ENCODE data around the gene ZKSCAN1.
"Not testable (repeated sequence)": the region's sequence is repeated elsewhere in the genome, so short reads cannot be mapped to it uniquely, and the experiment has no call there.

The ZKSCAN1 gene

DNA sequence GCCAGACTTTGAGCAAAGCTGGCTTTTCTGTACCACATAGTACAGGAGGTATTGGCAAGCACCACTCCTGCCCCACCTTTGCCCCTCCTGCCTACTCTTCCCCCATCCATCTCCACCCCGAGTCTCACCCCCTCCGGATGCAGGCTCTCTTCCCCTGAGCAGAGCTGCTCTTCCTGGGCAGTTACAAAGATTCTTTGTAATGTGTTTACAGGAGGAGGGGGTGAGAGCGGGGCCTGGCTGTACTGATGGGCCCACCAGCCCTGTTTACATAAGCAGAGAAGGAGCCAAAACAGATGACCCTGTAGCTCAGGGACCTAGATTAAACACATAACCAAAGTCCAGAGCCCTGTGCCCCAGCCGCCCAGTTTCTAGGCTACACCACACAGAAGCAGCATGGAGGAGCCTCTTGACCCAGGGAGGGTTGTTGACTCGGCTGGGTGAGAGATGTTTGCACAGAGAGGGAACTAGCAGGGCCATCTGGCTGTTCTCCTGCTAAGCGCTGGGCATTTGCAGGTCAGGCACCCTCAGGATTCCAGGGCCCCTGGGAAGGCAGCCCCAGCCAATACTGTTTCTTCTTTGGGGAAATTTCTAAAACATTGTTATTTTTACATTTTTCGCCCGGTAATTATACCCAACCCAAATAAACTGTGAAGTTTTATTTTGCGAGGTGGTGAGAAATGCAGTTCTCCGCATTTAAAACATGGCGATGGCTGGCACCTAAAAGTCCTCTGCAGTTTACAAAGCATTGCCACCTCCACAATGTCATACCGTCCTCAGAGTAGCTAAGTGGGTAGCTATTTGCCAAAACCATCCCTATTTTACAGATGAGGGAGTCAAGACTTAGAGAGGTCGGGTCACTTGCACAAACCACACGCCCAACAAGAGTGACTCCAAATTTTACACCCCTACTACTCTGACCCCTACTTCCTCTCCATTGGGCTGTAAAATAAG lies 11.4 kb upstream of the ZKSCAN1 start:
- peak; percentile 85 for DNase-seq (ENCODE audit: low spot score)

DNA sequence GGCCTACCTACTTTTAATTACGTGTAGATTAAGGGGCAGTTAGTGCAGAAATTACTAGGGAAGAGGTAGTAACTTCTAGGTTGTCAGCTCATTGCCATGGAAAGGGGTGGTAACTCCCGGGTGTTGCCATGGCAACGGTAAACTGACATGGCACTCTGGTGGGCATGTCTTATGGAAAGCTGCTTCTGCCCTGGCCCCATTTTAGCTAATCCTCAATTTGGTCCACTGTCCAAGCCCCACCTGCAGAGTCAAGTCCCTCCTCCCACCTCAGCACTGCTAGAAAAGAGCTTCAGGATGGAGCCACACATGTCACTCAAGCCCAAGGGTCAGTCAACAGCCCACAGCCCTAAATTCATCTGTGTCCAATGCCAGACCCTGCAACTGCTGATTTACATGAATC lies 7.5 kb upstream of the ZKSCAN1 start:
- DNase-seq (ENCODE audit: low spot score), result no peak

- DNase-seq (ENCODE audit: low spot score), result no peak
These were observed 6.9 kb upstream of the ZKSCAN1 start for GRCh38 chr7:100008525-100008924.

- not testable (repeated sequence) for DNase-seq (ENCODE audit: low spot score)
These were observed 5.4 kb upstream of the ZKSCAN1 start for GRCh38 chr7:100009952-100010351.

DNA sequence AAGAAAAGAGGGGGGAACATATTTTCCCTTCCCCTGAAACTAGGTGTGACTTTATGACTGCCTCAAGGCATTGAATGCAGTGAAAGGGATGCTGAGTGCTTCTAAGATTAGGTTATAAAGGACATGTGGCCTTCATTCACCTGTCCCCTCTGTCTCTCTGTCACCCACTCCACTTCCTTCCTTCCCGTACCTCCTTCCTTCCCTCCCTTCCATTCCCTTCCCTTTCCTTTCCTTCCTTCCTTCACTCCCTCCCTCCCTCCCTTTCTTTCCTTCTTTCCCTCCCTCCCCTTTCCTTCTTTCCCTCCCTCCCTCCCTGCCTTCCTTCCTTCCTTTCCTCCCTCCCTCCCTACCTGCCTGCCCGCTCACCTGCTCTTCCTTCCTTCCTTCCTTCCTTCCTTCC lies 4.5 kb upstream of the ZKSCAN1 start:
- no peak for DNase-seq (ENCODE audit: low spot score)

DNA sequence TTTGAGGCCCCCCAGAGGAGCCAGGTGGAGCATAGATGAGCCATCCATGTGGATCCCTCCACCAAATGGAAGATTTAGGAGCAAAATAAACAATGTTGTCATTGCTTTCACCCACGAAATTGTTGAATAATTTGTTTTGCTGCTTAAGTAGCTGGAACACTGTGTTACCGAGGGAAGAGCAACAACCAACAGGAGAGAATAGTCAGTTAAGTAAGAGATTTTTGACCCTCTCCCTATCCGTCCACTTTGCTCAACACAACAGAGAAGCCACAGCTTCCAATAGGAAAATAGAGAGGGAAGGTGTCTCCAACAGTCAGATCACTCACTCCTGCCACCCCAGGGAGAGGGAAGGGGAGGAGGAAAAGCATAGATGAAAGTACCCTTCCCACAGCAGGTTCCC lies 3.9 kb upstream of the ZKSCAN1 start:
- DNase-seq (ENCODE audit: low spot score), result no peak

DNA sequence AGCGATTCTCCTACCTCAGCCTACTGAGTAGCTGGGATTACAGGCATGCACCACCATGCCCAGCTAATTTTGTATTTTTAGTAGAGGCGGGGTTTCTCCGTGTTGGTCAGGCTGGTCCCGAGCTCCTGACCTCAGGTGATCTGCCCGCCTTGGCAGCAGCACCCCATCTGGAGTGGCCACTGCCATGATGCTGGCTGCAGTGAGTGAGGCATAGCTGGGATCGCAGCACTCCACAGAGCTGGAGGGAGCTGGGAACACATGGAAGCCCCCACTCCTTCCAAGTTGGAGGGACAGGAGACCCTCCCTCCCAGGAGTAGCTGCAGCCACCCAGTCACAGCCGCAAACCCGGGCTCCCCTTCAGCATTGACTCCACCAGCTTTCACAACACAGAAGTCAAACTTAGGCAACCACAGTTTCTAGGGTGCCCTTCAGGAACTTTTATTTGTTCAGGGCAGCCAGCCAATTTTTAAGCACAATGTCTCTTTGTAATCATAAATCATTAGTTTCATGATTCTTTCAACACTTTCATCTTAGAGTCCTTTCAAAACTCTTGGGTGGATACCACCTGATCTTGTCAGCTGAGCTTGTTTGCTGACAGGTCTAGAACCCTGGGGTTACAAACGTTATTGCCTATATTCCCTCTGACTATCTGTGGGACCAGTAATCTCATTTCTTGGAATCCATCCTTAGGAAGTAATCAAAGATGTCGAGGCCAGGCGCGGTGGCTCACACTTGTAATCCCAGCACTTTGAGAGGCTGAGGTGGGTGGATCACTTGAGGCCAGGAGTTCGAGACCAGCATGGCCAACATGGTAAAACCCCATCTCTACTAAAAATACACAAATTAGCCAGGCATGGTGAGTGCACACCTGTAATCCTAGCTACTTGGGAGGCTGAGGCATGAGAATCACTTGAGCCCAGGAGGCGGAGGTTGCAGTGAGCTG lies 2.7 kb upstream of the ZKSCAN1 start:
- not testable (repeated sequence) for DNase-seq (ENCODE audit: low spot score)

DNA sequence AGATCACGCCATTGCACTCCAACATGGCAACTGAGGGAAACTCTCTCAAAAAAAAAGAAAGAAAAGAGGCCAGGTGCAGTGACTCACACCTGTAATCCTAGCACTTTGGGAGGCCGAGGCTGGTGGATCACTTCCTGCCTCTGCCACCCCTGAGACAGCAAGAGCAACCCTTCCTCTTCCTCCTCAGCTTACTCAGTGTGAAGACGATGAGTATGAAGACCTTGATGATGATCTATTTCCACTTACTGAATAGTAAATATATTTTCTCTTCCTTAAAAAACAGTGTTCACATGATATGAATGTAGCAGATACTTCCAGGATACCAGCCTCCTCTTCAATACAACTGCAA lies 2.1 kb upstream of the ZKSCAN1 start:
- DNase-seq (ENCODE audit: low spot score), result no peak

GRCh38 chr7:100016215-100016901 lies 962 bp downstream of the ZKSCAN1 start:
- DNase-seq (ENCODE audit: low spot score), result peak; percentile 93

DNA sequence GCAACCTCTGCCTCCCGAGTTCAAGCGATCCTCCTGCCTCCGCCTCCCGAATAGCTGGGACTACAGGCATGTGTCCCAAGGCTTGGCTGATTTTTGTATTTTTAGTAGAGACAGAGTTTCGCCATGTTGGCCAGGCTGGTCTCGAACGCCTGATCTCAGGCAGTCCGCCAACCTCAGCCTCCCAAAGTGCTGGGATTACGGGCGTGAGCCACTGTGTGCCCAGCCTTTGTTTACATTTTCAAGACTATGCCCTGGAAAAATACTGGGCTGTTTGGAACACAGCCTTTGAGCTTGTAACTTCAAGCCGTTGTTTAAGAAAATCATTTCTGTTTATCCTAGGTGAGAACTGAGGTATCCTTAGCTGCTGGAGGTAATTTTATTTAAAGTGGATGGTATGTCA lies 1.9 kb downstream of the ZKSCAN1 start:
- DNase-seq (ENCODE audit: low spot score), result no peak

DNA sequence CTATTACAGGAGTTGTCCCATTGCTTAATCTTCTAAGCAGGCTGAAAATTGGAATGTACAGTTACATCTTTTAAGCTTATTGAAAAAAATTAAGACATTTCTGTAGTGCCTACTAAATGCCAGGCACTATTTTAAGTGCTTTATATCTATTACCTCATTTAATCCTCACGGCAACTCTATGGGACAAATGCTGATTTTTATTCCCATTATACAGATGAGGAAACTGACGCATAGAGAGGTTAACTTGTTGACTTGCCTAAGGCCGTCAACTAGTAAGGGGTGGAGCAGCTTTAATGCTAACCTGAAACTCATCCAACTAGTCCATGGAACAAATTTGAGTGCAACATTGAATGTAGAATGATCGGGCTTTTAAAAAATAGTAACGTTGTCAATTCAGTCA lies 2.5 kb downstream of the ZKSCAN1 start:
- DNase-seq (ENCODE audit: low spot score), result no peak

DNA sequence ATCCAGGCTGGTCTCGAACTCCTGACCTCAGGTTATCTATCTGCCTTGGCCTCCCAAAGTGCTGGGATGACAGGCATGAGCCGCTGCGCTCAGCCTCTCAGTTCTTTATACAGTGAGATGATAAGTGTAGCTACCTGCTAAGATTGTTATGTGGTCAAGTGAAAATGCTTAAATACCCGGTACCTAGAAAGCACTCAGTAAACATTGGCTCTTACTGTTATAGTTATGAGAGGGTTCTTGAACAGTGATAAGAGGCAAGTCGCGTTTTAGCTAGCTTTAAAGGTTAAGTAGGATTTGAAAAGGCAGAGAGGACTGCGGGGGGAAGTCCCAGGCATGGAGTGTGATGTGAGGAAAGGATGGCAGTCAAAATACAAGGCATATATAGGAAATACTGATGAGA lies 4.5 kb downstream of the ZKSCAN1 start:
- no peak for DNase-seq (ENCODE audit: low spot score)

- DNase-seq (ENCODE audit: low spot score), result no peak
These were observed 5.9 kb downstream of the ZKSCAN1 start for GRCh38 chr7:100021297-100021696.

GRCh38 chr7:100022621-100023020 lies 7.2 kb downstream of the ZKSCAN1 start:
- DNase-seq (ENCODE audit: low spot score), result no peak

- no peak for DNase-seq (ENCODE audit: low spot score)
These were observed 8.1 kb downstream of the ZKSCAN1 start for GRCh38 chr7:100023526-100023925.

DNA sequence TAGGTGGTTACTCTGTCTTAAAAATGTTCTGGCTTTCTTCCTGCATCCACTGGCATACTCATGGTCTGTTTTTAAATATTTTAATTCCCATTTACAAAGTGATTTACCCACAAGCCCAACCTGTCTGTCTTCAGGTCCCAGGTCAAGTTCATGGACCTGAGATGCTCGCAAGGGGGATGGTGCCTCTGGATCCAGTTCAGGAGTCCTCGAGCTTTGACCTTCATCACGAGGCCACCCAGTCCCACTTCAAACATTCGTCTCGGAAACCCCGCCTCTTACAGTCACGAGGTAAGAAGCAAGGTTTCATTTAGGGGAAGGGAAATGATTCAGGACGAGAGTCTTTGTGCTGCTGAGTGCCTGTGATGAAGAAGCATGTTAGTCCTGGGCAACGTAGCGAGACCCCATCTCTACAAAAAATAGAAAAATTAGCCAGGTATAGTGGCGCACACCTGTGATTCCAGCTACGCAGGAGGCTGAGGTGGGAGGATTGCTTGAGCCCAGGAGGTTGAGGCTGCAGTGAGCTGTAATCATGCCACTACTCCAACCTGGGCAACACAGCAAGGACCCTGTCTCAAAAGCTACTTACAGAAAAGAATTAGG lies 8.7 kb downstream of the ZKSCAN1 start:
- DNase-seq (ENCODE audit: low spot score), result no peak

DNA sequence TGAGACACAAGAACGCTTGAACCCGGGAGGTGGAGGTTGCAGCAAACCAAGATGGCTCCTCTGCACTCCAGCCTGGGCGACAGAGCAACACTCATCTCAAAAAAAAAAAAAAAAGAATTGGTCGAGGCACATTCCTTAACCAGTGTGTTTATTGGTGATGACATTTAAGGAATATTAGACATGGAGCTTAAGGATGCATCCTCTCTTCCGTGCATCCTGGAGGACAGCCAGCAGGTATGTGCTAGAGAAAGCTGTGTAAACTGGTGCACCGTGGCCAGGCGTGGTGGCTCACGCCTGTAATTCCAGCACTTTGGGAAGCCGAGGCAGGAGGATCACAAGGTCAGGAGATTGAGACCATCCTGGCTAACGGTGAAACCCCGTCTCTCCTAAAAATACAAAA lies 11.8 kb downstream of the ZKSCAN1 start:
- no peak for DNase-seq (ENCODE audit: low spot score)

GRCh38 chr7:100029596-100029995 lies 14.2 kb downstream of the ZKSCAN1 start:
- no peak for DNase-seq (ENCODE audit: low spot score)

- no peak for DNase-seq (ENCODE audit: low spot score)
These were observed 18.1 kb downstream of the ZKSCAN1 start for GRCh38 chr7:100033526-100033925.

DNA sequence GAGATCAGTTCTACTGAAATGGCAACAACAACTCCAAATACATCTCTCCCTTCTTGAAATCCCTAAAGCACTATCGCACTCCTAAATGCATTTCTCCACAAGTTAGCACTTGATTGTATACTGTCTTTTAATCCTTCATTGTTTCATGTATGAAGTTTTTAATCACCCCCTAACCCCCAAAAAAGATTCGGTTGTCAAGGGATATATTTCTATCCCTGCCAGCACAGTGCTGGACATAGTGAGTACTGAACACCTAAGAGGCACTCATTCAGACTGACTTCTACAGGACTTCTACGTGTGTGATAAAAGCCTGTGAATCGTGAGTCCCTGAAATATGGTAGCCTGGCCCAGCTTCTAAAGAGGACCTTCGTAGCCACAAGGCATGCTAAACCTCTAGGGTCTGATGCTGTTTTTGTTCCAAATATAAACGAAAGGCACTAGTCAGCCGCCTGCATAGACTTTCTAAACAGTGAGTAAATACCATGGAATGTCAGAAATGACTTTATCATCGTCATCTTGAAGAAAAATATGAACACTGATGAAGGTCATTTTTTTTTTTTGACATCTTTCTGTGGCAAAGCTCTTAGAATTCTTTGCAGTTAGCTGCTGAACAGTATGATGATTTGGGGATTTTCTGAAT lies 19.6 kb downstream of the ZKSCAN1 start:
- no peak for DNase-seq (ENCODE audit: low spot score)

- no peak for DNase-seq (ENCODE audit: low spot score)
These were observed 20.5 kb downstream of the ZKSCAN1 start for GRCh38 chr7:100035876-100036275.
